CD4-positive, alpha-beta T cell treated with Interleukin-1 beta for 1 hour (primary cell): ENCODE data around the gene CALHM1.
"Not testable (repeated sequence)": the region's sequence is repeated elsewhere in the genome, so short reads cannot be mapped to it uniquely, and the experiment has no call there.

Experiments used
- DNase-seq, 2 donors: peaks; one replicate each; pipeline ENCODE4 v3.0.0-alpha.2; 2020 to 2022

The CALHM1 gene

GRCh38 chr10:103458720-103459119 is at the start of gene CALHM1:
Gene CALHM1, minus strand, starts transcription at chr10:103458900. Its CDS starts 149 bp downstream, at chr10:103458751.
- peak in 1 of 2 donors; percentile 8 for DNase-seq

GRCh38 chr10:103507235-103508191 is 48.8 kb upstream of the CALHM1 start:
- no peak for DNase-seq

GRCh38 chr10:103506061-103506460 is 47.4 kb upstream of the CALHM1 start:
- DNase-seq = no peak

- DNase-seq = peak in 1 of 2 donors; percentile 33
Measured at GRCh38 chr10:103504181-103504783, 45.6 kb upstream of the CALHM1 start.

GRCh38 chr10:103503777-103504176 is 45.1 kb upstream of the CALHM1 start:
- not testable (repeated sequence) for DNase-seq

GRCh38 chr10:103502849-103503660 is 44.4 kb upstream of the CALHM1 start:
- DNase-seq = no peak

- DNase-seq = no peak
Measured at GRCh38 chr10:103501186-103501585, 42.5 kb upstream of the CALHM1 start.

GRCh38 chr10:103500481-103500880 is 41.8 kb upstream of the CALHM1 start:
- no peak for DNase-seq

- no peak for DNase-seq
Measured at GRCh38 chr10:103499881-103500280, 41.2 kb upstream of the CALHM1 start.

- no peak for DNase-seq
Measured at GRCh38 chr10:103498936-103499638, 40.4 kb upstream of the CALHM1 start.

- DNase-seq = no peak
Measured at GRCh38 chr10:103497161-103497915, 38.6 kb upstream of the CALHM1 start.

- DNase-seq = no peak
Measured at GRCh38 chr10:103495321-103495720, 36.6 kb upstream of the CALHM1 start.

- DNase-seq = peak; percentile 9 to 21
Measured at GRCh38 chr10:103493916-103494877, 35.5 kb upstream of the CALHM1 start.

GRCh38 chr10:103493362-103493915 is 34.7 kb upstream of the CALHM1 start, which contains the start of gene NEURL1:
Gene NEURL1, plus strand, starts transcription at chr10:103493705. Its CDS starts 683 bp downstream, at chr10:103494388.
- DNase-seq = peak; percentile 7 to 23

- DNase-seq = no peak
Measured at GRCh38 chr10:103492655-103493261, 34.1 kb upstream of the CALHM1 start.

GRCh38 chr10:103491729-103492364 is 33.1 kb upstream of the CALHM1 start:
- DNase-seq = no peak

GRCh38 chr10:103490986-103491314 is 32.2 kb upstream of the CALHM1 start:
- no peak for DNase-seq

GRCh38 chr10:103487410-103487708 is 28.7 kb upstream of the CALHM1 start:
- DNase-seq = no peak
